GM23248 (cell line): ENCODE results near the gene NCKIPSD. TPM values are rescaled to one million over a fixed set of nuclear protein-coding genes. Genes with fewer than 3 reads are reported as not detected.

Source experiments
- DNase-seq: peaks from one replicate; pipeline ENCODE4 v3.0.0-alpha.2; 2015
- H2AFZ ChIP-seq: fragments of 200-600 bp; sonication (generic); 2 replicates; pipeline ENCODE4 v1.6.1; 2016; ENCODE audit warnings: antibody characterized with exemption
- H3F3A ChIP-seq: fragments of 200-600 bp; sonication (generic); 2 replicates; pipeline ENCODE4 v1.6.1; 2016; ENCODE audit warnings: mild to moderate bottlenecking, antibody characterized with exemption, mixed run types; ENCODE audit not compliant: insufficient read depth
- H3K27ac ChIP-seq: fragments of 200-600 bp; sonication (generic); 2 replicates; pipeline ENCODE4 v1.5.1; 2016; ENCODE audit warnings: mild to moderate bottlenecking
- H3K27me3 ChIP-seq: fragments of 200-600 bp; sonication (generic); replicated peaks from 2 replicates; pipeline ENCODE4 v1.6.1; 2016; ENCODE audit warnings: mild to moderate bottlenecking; ENCODE audit not compliant: insufficient read depth
- H3K36me3 ChIP-seq: fragments of 200-600 bp; sonication (generic); 2 replicates; pipeline ENCODE4 v1.6.1; 2016; ENCODE audit warnings: low read depth, mild to moderate bottlenecking
- H3K4me1 ChIP-seq: fragments of 200-600 bp; sonication (generic); 2 replicates; pipeline ENCODE4 v1.6.1; 2016; ENCODE audit warnings: mild to moderate bottlenecking; ENCODE audit not compliant: insufficient read depth
- H3K4me2 ChIP-seq: fragments of 200-600 bp; sonication (generic); one replicate; pipeline ENCODE4 v1.6.1; 2016; ENCODE audit warnings: mild to moderate bottlenecking; ENCODE audit not compliant: unreplicated experiment
- H3K4me3 ChIP-seq: fragments of 200-600 bp; sonication (generic); 2 replicates; pipeline ENCODE4 v1.5.1; 2016; ENCODE audit warnings: mild to moderate bottlenecking
- H3K79me2 ChIP-seq: fragments of 200-600 bp; sonication (generic); 2 replicates; pipeline ENCODE4 v1.6.1; 2016; ENCODE audit warnings: mild to moderate bottlenecking; ENCODE audit not compliant: insufficient read depth
- H3K9ac ChIP-seq: fragments of 200-600 bp; sonication (generic); 2 replicates; pipeline ENCODE4 v1.6.1; 2016; ENCODE audit warnings: mild to moderate bottlenecking
- H3K9me2 ChIP-seq: fragments of 200-600 bp; sonication (generic); 2 replicates; pipeline ENCODE4 v1.6.1; 2016; ENCODE audit warnings: mixed run types, mild to moderate bottlenecking, moderate library complexity; ENCODE audit not compliant: insufficient read depth
- H3K9me3 ChIP-seq: fragments of 200-600 bp; sonication (generic); one replicate; pipeline ENCODE4 v1.6.1; 2017; ENCODE audit warnings: low read depth
- H4K20me1 ChIP-seq: fragments of 200-600 bp; sonication (generic); 2 replicates; pipeline ENCODE4 v1.6.0; 2016; ENCODE audit not compliant: insufficient read depth
- EZH2 ChIP-seq: fragments of 200-600 bp; sonication (generic); IDR thresholded peaks from 2 replicates; pipeline ENCODE4 v1.6.1; 2018; ENCODE audit warnings: antibody characterized with exemption, mild to moderate bottlenecking; ENCODE audit not compliant: insufficient read depth, poor library complexity, severe bottlenecking
- EZH2phosphoT487 ChIP-seq: fragments of 200-600 bp; sonication (generic); IDR thresholded peaks from 2 replicates; pipeline ENCODE4 v1.6.1; 2018; ENCODE audit warnings: antibody characterized with exemption, moderate library complexity, mild to moderate bottlenecking, low read depth; ENCODE audit not compliant: insufficient read depth
- WGBS, 2 experiments: methylation state at CpG; one replicate each; pipeline ENCODE4 v1.1.6; 2015 to 2017; ENCODE audit warnings: low lambda C conversion rate in 2 of 2, low coverage in 1 of 2; ENCODE audit errors: missing lambda C conversion rate in 2 of 2; 5-methylcytosine and 5-hydroxymethylcytosine counted together
- in situ Hi-C: fragments of 300-500 bp; cut with MboI; formaldehyde crosslinking; loops from 2 replicates; pipeline ENCODE4 v1.15.0; 2020
- polyA plus RNA-seq: library from polyadenylated mRNA; unstranded; fragments of >200 nt; fragmentation: Nextera tagmentation; extraction: Ambion mirVana; gene quantifications from 2 replicates; pipeline ENCODE4 v1.2.1, GENCODE V29; 2016
- total RNA-seq: library from RNA; depleted of rRNA; stranded (reverse); fragments of >200 nt; shearing (Covaris generic); gene quantifications from 2 replicates; pipeline ENCODE4 v1.2.3, GENCODE V29; 2014

The NCKIPSD gene
- total and polyA plus RNA-seq, 2 experiments from 2014 or later, result 20.6 to 32.5 TPM

DNA sequence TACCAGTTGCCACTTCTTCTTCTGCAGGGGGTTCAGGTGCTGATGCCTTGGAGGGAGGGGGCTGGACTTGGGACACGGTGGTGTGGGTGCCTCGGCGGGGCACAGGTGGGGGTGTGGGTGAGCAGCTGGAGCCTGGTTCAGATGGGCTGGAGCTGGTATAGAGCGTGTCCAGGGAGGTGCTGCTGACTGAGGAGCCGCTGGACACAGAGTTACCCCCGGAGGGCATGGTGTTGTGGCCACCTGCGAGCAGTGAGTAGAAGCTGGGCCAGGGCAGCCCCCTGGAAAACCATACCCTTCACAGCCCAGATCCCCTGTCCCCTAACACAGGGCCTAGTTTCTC is 4.2 kb downstream of the NCKIPSD start:
- no peak overlapping the region for H3K27ac ChIP-seq
- no peak for TF ChIP-seq EZH2phosphoT487
- TF ChIP-seq EZH2, result no peak
- 90 to 93% methylated on average over 5 to 7 of the region's 7 CpGs for WGBS, 2 experiments

DNA sequence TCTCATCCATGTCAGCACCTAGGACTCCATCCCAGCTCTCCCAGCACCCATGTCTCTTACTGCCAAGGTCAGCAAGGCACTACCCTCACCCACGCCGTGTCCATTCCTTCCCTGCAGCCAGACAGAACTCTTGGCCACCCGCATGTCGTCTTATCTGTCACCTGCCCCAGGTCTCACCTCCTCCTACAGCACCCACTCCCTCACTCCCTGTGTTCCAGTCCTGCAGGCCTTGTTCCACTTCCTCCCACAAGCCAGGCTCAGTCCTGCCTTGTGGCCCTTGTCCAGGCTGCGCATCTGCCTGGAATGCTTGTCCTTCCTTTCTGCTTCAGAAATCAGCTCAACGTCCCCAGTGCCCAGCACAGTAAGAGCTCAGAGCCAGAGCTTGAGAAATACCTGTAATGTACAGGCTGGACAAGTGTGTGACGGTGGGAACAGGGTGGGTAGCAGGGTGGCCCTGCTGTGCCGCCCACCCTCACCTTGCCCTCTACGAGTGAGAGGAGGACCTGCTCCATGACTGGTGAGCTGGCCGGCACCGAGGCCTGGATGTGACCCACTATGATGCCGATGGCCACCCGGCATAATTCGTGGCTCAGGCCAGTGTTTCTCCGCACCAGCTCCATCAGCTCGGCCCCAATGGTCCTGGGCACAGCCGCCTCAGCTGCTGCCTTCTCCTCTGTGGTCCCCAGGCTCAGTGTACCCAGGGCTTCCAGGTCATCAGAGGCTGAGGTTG is 4.7 kb downstream of the NCKIPSD start:
- in situ Hi-C loops, result no loop called here
- DNase-seq, result no peak
- H3K79me2 ChIP-seq, result peaks cover 12% of the 10 kb centered on the region
- H4K20me1 ChIP-seq, result no peaks in the 10 kb centered on the region
- H3K9ac ChIP-seq, result no peak overlapping the region
- H3K27ac ChIP-seq, result no peak overlapping the region
- H2AFZ ChIP-seq, result no peak overlapping the region
- H3K9me2 ChIP-seq, result no peaks in the 10 kb centered on the region
- H3K4me2 ChIP-seq, result no peak overlapping the region
- no peaks in the 10 kb centered on the region for H3K9me3 ChIP-seq
- H3K4me3 ChIP-seq, result no peak overlapping the region
- WGBS, 2 experiments, result 90 to 91% methylated on average over 17 of the region's 17 CpGs
- H3K4me1 ChIP-seq, result peaks cover 17% of the 10 kb centered on the region
- no peaks in the 10 kb centered on the region for H3F3A ChIP-seq
- H3K36me3 ChIP-seq, result peaks cover 4% of the 10 kb centered on the region; the same call in 1 of the 2 replicates
- H3K27me3 ChIP-seq, result no peaks in the 10 kb centered on the region
- TF ChIP-seq EZH2 (no peak), EZH2phosphoT487 (no peak)

More for the DNA sequence above, 4.2 kb downstream of the NCKIPSD start:
- H3K27me3 ChIP-seq, result no peaks in the 10 kb centered on the region
- peaks cover 17% of the 10 kb centered on the region for H3K4me1 ChIP-seq
- H3K4me3 ChIP-seq, result no peak overlapping the region
- H3K79me2 ChIP-seq, result peaks cover 12% of the 10 kb centered on the region
- DNase-seq, result no peak
- in situ Hi-C loops, result no loop called here
- peaks cover 4% of the 10 kb centered on the region; the same call in 1 of the 2 replicates for H3K36me3 ChIP-seq
- no peak overlapping the region for H3K9ac ChIP-seq
- no peaks in the 10 kb centered on the region for H3K9me2 ChIP-seq
- H3F3A ChIP-seq, result peaks cover 2% of the 10 kb centered on the region; the same call in 1 of the 2 replicates
- no peaks in the 10 kb centered on the region for H4K20me1 ChIP-seq
- no peak overlapping the region for H3K4me2 ChIP-seq
- H2AFZ ChIP-seq, result no peak overlapping the region
- no peaks in the 10 kb centered on the region for H3K9me3 ChIP-seq

DNA sequence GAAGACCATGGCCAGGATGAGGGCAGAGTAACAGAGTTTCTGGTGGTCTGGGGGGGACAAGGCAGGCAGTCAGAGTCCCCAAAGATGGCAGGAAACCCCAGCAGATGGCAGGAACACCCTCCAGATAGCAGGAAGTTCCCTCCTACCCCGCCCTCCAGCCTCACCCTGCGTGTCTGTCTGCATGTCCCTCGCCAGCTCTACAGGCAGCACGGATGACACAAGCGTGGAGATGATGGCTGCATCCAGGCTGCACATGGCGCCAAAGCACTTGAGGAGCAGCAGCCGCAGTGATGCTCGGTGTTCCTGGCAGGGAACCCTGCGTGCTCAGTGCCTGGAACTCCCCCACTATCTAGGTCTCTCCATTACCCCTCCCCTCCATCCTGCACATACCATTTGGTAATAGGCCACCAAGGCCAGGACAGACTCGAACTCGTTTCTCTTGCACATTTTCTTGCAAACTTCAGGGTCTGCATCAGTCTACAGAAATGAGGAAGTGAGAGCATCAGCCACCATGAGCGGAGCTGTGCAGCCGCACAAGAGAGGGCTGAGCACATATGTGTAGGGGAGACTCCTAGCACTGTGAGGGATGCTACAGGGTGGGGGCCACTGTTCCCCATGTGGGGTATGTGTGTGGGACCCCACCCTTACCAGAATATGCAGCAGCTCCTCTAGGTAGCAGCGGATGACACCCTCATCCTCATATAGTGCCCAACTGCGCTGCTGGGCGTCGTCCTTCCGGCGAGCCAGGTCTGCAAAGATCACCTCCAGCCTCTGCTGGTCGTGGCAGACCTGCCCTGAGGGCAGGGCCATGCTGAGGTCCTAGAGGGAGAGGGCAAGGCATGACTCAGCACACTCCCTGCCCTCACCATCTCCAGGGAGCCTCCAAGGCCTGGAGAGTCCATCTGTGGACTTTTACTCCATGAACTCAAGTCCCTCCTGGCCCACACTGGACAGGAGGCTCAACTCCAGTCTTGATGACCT is 6.0 kb downstream of the NCKIPSD start:
- Histone ChIP-seq H3K79me2 (peaks cover 6% of the 10 kb centered on the region), H3K9ac (no peak overlapping the region), H4K20me1 (no peaks in the 10 kb centered on the region), H3K4me3 (no peak overlapping the region), H2AFZ (no peak overlapping the region), H3K9me3 (no peaks in the 10 kb centered on the region), H3K4me1 (peaks cover 17% of the 10 kb centered on the region), H3F3A (no peaks in the 10 kb centered on the region), H3K36me3 (peaks cover 4% of the 10 kb centered on the region; the same call in 1 of the 2 replicates), H3K4me2 (no peak overlapping the region), H3K9me2 (no peaks in the 10 kb centered on the region), H3K27ac (no peak overlapping the region), H3K27me3 (no peaks in the 10 kb centered on the region)
- 96 to 97% methylated on average over 20 of the region's 20 CpGs for WGBS, 2 experiments
- in situ Hi-C loops, result no loop called here
- TF ChIP-seq EZH2phosphoT487, result no peak
- no peak for DNase-seq

GRCh38 chr3:48678566-48679380 is 6.9 kb downstream of the NCKIPSD start:
- DNase-seq, result no peak
- no peak overlapping the region for H3K27ac ChIP-seq
- no peaks in the 10 kb centered on the region for H3K9me2 ChIP-seq
- H3K4me2 ChIP-seq, result no peak overlapping the region
- H3F3A ChIP-seq, result no peaks in the 10 kb centered on the region
- H4K20me1 ChIP-seq, result no peaks in the 10 kb centered on the region
- H3K36me3 ChIP-seq, result peaks cover 4% of the 10 kb centered on the region; the same call in 1 of the 2 replicates
- no peak overlapping the region for H3K9ac ChIP-seq
- no peaks in the 10 kb centered on the region for H3K9me3 ChIP-seq
- no peak for TF ChIP-seq EZH2phosphoT487
- TF ChIP-seq EZH2, result no peak
- no peaks in the 10 kb centered on the region for H3K79me2 ChIP-seq
- no peak overlapping the region for H3K4me3 ChIP-seq
- H2AFZ ChIP-seq, result no peak overlapping the region
- WGBS, 2 experiments, result 89 to 90% methylated on average over 20 to 24 of the region's 24 CpGs
- peaks cover 10% of the 10 kb centered on the region; the same call in 1 of the 2 replicates for H3K4me1 ChIP-seq
- H3K27me3 ChIP-seq, result no peaks in the 10 kb centered on the region
- in situ Hi-C loops, result no loop called here
